ENCODE measurements around the gene CTRL. TPM values are rescaled to one million over a fixed set of nuclear protein-coding genes. Genes with fewer than 3 reads are reported as not detected.
A peak's percentile ranks its signal among the peaks of the same experiment; 100 is the strongest.

The CTRL gene
- polyA plus RNA-seq, 1 donor (not counting 4 experiments of a cell fraction or from before 2014, with no cell fraction given): 0.10 TPM

DNA sequence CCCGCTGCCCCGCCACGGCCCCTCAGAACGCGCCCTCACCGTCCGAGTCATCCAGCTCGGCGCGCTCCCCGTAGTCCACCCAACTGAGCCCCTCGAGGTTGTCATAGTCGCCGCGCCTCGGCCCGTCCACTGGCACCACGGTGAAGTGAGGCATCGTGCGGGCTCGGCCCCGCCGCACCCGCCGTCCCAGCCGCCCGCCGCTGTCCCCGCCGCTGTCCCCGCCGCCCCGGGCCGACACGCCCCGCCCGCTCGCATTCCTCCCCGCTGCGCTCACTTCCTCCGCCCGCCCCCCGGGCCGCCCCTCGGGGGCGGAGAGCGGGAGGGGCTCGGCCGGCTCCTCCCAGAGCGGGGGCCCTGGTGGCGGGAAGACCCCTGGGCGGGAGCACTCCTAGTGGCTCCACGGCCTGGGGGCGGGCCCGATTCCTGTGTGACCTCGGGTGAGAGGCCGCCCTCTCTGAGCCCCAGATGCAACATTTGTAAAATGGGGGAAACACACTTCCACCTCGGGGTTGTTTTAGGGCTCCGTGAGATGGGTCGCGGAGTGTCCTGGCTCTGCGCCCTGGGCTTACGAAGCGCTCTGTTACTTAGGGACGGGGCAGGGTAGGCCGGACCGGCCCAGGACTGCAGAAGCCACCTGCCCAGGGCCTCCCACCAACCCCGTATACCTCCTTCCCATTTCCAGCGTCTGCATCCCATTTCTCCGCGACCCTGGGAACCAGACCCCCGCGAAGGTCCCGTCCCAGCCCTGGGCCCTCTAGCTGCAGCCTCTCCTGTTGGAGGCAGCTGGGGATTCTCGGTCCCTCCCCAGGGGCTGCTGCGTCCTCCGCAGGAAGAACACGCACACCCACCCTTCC lies 37.0 kb upstream of the CTRL start, which contains the start of gene SLC12A4:
Gene SLC12A4, minus strand, starts transcription at position 238 of the 854 bp plus-strand sequence. Its CDS starts 84 bp downstream, at position 154.
- TF ChIP-seq CTCF (optimal IDR thresholded peaks at IDR 0.05 in 1 of 3, IDR thresholded peaks at IDR 0.05 in 1 of 3, conservative IDR thresholded peaks at IDR 0.05 in 1 of 3; ENCODE audit: extremely low read depth in 1 of 3, insufficient read depth in 2 of 3, low read length in 3 of 3): no peak
- TF ChIP-seq EZH2 (IDR thresholded peaks at IDR 0.05; ENCODE audit: low read length): no peak
- DNase-seq (ENCODE audit: low read depth, low spot score) (no peak), FAIRE-seq (no peak)

DNA sequence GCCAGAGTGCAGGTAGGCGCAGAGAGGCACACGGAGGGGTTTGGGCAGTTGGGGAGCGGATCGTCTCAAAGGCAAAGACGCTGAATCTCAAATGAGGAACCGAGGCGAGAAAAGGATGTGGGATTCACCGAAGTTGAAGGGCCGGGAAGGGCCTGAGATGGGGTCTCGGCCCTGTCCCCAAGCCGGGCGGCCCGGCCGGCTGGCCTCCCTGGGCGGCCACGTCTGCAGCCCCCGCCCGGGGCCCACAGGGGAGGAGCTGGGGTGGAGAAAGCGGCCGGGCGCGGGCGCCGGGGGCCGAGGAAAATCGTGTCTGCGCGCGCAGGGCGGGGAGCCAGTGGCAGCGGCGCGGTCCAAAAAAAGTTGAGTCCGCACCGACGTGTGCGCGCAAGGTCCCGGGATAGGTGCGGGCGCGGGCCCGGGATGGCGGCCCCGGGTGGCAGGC lies 36.3 kb upstream of the CTRL start:
- H3K4me3 ChIP-seq (ENCODE audit: control insufficient read depth in 2 of 3, extremely low read depth in 1 of 3, insufficient read depth in 2 of 3, low read depth in 1 of 3, low read length in 3 of 3): peak overlapping the region; percentile 64 to 91 (median 73)
- peaks cover 0 to 21% of the 10 kb centered on the region in 2 experiments for H3K36me3 ChIP-seq (ENCODE audit: control insufficient read depth in 2 of 2, extremely low read depth in 1 of 2, insufficient read depth in 2 of 2, low read length in 2 of 2)
- no peaks in the 10 kb centered on the region for H3K9me1 ChIP-seq (ENCODE audit: control insufficient read depth, extremely low read depth, insufficient read depth, low read length)
- H2AFZ ChIP-seq (ENCODE audit: control insufficient read depth, low read length): no peak overlapping the region
- H3K27me3 ChIP-seq (ENCODE audit: control insufficient read depth, extremely low read depth, insufficient read depth, low read length): no peaks in the 10 kb centered on the region
- dilution Hi-C loops (cut with MboI; ENCODE audit: extremely low pct_ligation_motif_present, low sequenced_read_pairs): no loop called here
- peak overlapping the region; percentile 89 for H3K27ac ChIP-seq (ENCODE audit: control insufficient read depth, insufficient read depth, low read length)
- H4K20me1 ChIP-seq (ENCODE audit: control insufficient read depth, extremely low read depth, insufficient read depth, low read length): no peaks in the 10 kb centered on the region
- no peak for TF ChIP-seq EZH2 (IDR thresholded peaks at IDR 0.05; ENCODE audit: low read length)
- TF ChIP-seq CTCF (optimal IDR thresholded peaks at IDR 0.05 in 1 of 3, IDR thresholded peaks at IDR 0.05 in 1 of 3, conservative IDR thresholded peaks at IDR 0.05 in 1 of 3; ENCODE audit: extremely low read depth in 1 of 3, insufficient read depth in 2 of 3, low read length in 3 of 3): no peak
- no peak for FAIRE-seq
- peak overlapping the region; percentile 83 for H3K4me2 ChIP-seq (ENCODE audit: control insufficient read depth, extremely low read depth, insufficient read depth, low read depth, low read length)
- H3K9me3 ChIP-seq (ENCODE audit: control insufficient read depth, low read depth, low read length): no peaks in the 10 kb centered on the region
- H3K9ac ChIP-seq (ENCODE audit: control insufficient read depth, extremely low read depth, insufficient read depth, low read length): peak overlapping the region; percentile 94
- H3K79me2 ChIP-seq (ENCODE audit: control insufficient read depth, insufficient read depth, low read length): peaks cover 38% of the 10 kb centered on the region
- H3K4me1 ChIP-seq (ENCODE audit: control insufficient read depth, extremely low read depth, insufficient read depth, low read length): peaks cover 50% of the 10 kb centered on the region
- DNase-seq (ENCODE audit: low read depth, low spot score): no peak

More for the DNA sequence above, 37.0 kb upstream of the CTRL start, which contains the start of gene SLC12A4:
- H3K27me3 ChIP-seq (ENCODE audit: control insufficient read depth, extremely low read depth, insufficient read depth, low read length): no peaks in the 10 kb centered on the region
- peaks cover 38% of the 10 kb centered on the region for H3K79me2 ChIP-seq (ENCODE audit: control insufficient read depth, insufficient read depth, low read length)
- peaks cover 0 to 14% of the 10 kb centered on the region in 2 experiments for H3K36me3 ChIP-seq (ENCODE audit: control insufficient read depth in 2 of 2, extremely low read depth in 1 of 2, insufficient read depth in 2 of 2, low read length in 2 of 2)
- no peaks in the 10 kb centered on the region for H4K20me1 ChIP-seq (ENCODE audit: control insufficient read depth, extremely low read depth, insufficient read depth, low read length)
- no peaks in the 10 kb centered on the region for H3K9me1 ChIP-seq (ENCODE audit: control insufficient read depth, extremely low read depth, insufficient read depth, low read length)
- dilution Hi-C loops (cut with MboI; ENCODE audit: extremely low pct_ligation_motif_present, low sequenced_read_pairs): no loop called here
- H3K4me1 ChIP-seq (ENCODE audit: control insufficient read depth, extremely low read depth, insufficient read depth, low read length): peaks cover 43% of the 10 kb centered on the region
- H2AFZ ChIP-seq (ENCODE audit: control insufficient read depth, low read length): peak within 1 kb of the TSS; percentile 81
- peak within 1 kb of the TSS; percentile 89 for H3K27ac ChIP-seq (ENCODE audit: control insufficient read depth, insufficient read depth, low read length)
- peak within 1 kb of the TSS; percentile 94 for H3K9ac ChIP-seq (ENCODE audit: control insufficient read depth, extremely low read depth, insufficient read depth, low read length)
- H3K4me3 ChIP-seq (ENCODE audit: control insufficient read depth in 2 of 3, extremely low read depth in 1 of 3, insufficient read depth in 2 of 3, low read depth in 1 of 3, low read length in 3 of 3): peak within 1 kb of the TSS; percentile 64 to 91 (median 73)
- H3K4me2 ChIP-seq (ENCODE audit: control insufficient read depth, extremely low read depth, insufficient read depth, low read depth, low read length): peak within 1 kb of the TSS; percentile 95
- H3K9me3 ChIP-seq (ENCODE audit: control insufficient read depth, low read depth, low read length): no peaks in the 10 kb centered on the region
